Liver (tissue), 9 donors: Measurements from ENCODE around the gene TMPRSS12. TPM values are rescaled to one million over a fixed set of nuclear protein-coding genes. Genes with fewer than 3 reads are reported as not detected.
A peak's percentile ranks its signal among the peaks of the same experiment; 100 is the strongest.

Experiments
- DNase-seq: peaks from one replicate; pipeline ENCODE4 v3.0.0-alpha.2; 2017; ENCODE audit warnings: low spot score
- H3K27ac ChIP-seq, 2 donors: one replicate each; pipeline ENCODE4 v1.7.0; 2013; ENCODE audit warnings: inconsistent platforms in 2 of 2, low read length in 2 of 2, control low read depth in 1 of 2, low read depth in 1 of 2, mild to moderate bottlenecking in 1 of 2
- H3K27me3 ChIP-seq, 4 donors: one replicate each; pipeline versions ENCODE4 v1.6.1 to v1.7.0; 2013; ENCODE audit warnings: low read length in 3 of 4, inconsistent platforms in 1 of 4, mild to moderate bottlenecking in 1 of 4, moderate library complexity in 1 of 4; ENCODE audit not compliant: control insufficient read depth in 4 of 4, insufficient read depth in 4 of 4
- H3K36me3 ChIP-seq, 4 donors: one replicate each; pipeline versions ENCODE4 v1.6.1 to v1.7.0; 2013; ENCODE audit warnings: low read length in 3 of 4, mild to moderate bottlenecking in 3 of 4, low read depth in 1 of 4, moderate library complexity in 1 of 4; ENCODE audit not compliant: control insufficient read depth in 4 of 4, insufficient read depth in 3 of 4
- H3K4me1 ChIP-seq, 4 donors: one replicate each; pipeline versions ENCODE4 v1.6.1 to v1.7.0; 2013; ENCODE audit warnings: low read length in 3 of 4, mild to moderate bottlenecking in 3 of 4, moderate library complexity in 1 of 4; ENCODE audit not compliant: control insufficient read depth in 4 of 4, insufficient read depth in 4 of 4
- H3K4me3 ChIP-seq, 3 donors: one replicate each; pipeline versions ENCODE4 v1.6.1 to v1.7.0; 2013; ENCODE audit warnings: low read length in 3 of 3, control low read depth in 1 of 3, low read depth in 1 of 3, mild to moderate bottlenecking in 1 of 3
- H3K9ac ChIP-seq, 2 donors: one replicate each; pipeline ENCODE4 v1.7.0; 2013; ENCODE audit warnings: low read length in 2 of 2, mild to moderate bottlenecking in 2 of 2, moderate library complexity in 2 of 2, control low read depth in 1 of 2, low read depth in 1 of 2
- H3K9me3 ChIP-seq, 4 donors: one replicate each; pipeline versions ENCODE4 v1.6.1 to v1.7.0; 2013; ENCODE audit warnings: low read length in 3 of 4; ENCODE audit not compliant: control insufficient read depth in 4 of 4
- EGR1 ChIP-seq, 2 donors: IDR thresholded peaks; 2 replicates each; pipeline ENCODE4 v1.6.1; 2016 to 2018; ENCODE audit warnings: antibody characterized with exemption in 2 of 2, low read depth in 2 of 2
- FOXA1 ChIP-seq: IDR thresholded peaks from 2 replicates; pipeline ENCODE4 v1.6.1; 2016; ENCODE audit warnings: antibody characterized with exemption
- FOXA2 ChIP-seq: IDR thresholded peaks from 2 replicates; pipeline ENCODE4 v1.6.1; 2016; ENCODE audit warnings: antibody characterized with exemption
- GABPA ChIP-seq, 2 donors: IDR thresholded peaks in 1 of 2; conservative IDR thresholded peaks in 1 of 2; 2 replicates each; pipeline ENCODE4 v1.6.1; 2016; ENCODE audit warnings: antibody characterized with exemption in 2 of 2, mild to moderate bottlenecking in 1 of 2, moderate library complexity in 1 of 2
- HNF4A ChIP-seq, 2 donors: conservative IDR thresholded peaks; 2 replicates each; pipeline ENCODE4 v1.6.1; 2016; ENCODE audit warnings: antibody characterized with exemption in 2 of 2, mild to moderate bottlenecking in 2 of 2
- HNF4G ChIP-seq: IDR thresholded peaks from 2 replicates; pipeline ENCODE4 v1.6.1; 2016; ENCODE audit warnings: antibody characterized with exemption
- JUND ChIP-seq, 2 donors: IDR thresholded peaks; 2 replicates each; pipeline ENCODE4 v1.6.1; 2016; ENCODE audit warnings: antibody characterized with exemption in 2 of 2
- NR2F2 ChIP-seq: IDR thresholded peaks from 2 replicates; pipeline ENCODE4 v1.6.1; 2016; ENCODE audit warnings: antibody characterized with exemption
- RAD21 ChIP-seq, 2 donors: IDR thresholded peaks; 2 replicates each; pipeline ENCODE4 v1.6.1; 2016; ENCODE audit warnings: antibody characterized with exemption in 2 of 2, mild to moderate bottlenecking in 2 of 2
- RXRA ChIP-seq, 2 donors: IDR thresholded peaks; 2 replicates each; pipeline ENCODE4 v1.6.1; 2017 to 2018; ENCODE audit warnings: antibody characterized with exemption in 2 of 2, mild to moderate bottlenecking in 1 of 2
- SP1 ChIP-seq: IDR thresholded peaks from 2 replicates; pipeline ENCODE4 v1.6.1; 2018; ENCODE audit warnings: antibody characterized with exemption, mild to moderate bottlenecking
- TAF1 ChIP-seq: conservative IDR thresholded peaks from 2 replicates; pipeline ENCODE4 v1.6.1; 2016; ENCODE audit warnings: antibody characterized with exemption, mild to moderate bottlenecking
- YY1 ChIP-seq: IDR thresholded peaks from 2 replicates; pipeline ENCODE4 v1.6.1; 2016; ENCODE audit warnings: antibody characterized with exemption, mild to moderate bottlenecking
- WGBS: extraction: QIAGEN DNeasy Blood & Tissue Kit; methylation state at CpG from one replicate; pipeline ENCODE4 v1.1.7; 2013; 5-methylcytosine and 5-hydroxymethylcytosine counted together
- polyA plus RNA-seq, 2 donors: library from polyadenylated mRNA; stranded (reverse) in 1 of 2; unstranded in 1 of 2; fragments of 200-250 nt in 1 of 2; fragments of >200 nt in 1 of 2; fragmentation: Nextera tagmentation in 1 of 2; extraction: Ambion mirVana in 1 of 2; gene quantifications; one replicate each; pipeline versions ENCODE4 v1.2.1 to v1.2.3, GENCODE V29; 2013 to 2015
- total RNA-seq, 2 donors: library from RNA; depleted of rRNA; stranded (reverse); fragments of >200 nt; gene quantifications; one replicate each; pipeline ENCODE4 v1.2.3, GENCODE V29; 2014
- TF ChIP-seq, protein P1 (sequence below): fragments of 150-350 bp; IDR thresholded peaks from 2 replicates; pipeline ENCODE4 v1.5.1; 2017; ENCODE audit warnings: improper control_type of control experiment, low read depth, low read length; ENCODE audit not compliant: missing input control
- TF ChIP-seq, protein P2 (sequence below): IDR thresholded peaks from 2 replicates; pipeline ENCODE4 v1.6.1; 2016; ENCODE audit warnings: antibody characterized with exemption
- TF ChIP-seq, protein P3 (sequence below): IDR thresholded peaks from 2 replicates; pipeline ENCODE4 v1.6.1; 2016; ENCODE audit warnings: antibody characterized with exemption, mild to moderate bottlenecking
- TF ChIP-seq, protein P4 (sequence below): IDR thresholded peaks from 2 replicates; pipeline ENCODE4 v1.6.1; 2016; ENCODE audit warnings: antibody characterized with exemption
- donor health status: healthy.
- donor health status: healthy.
- donor health status: healthy.
- donor health status: healthy.
- donor health status: healthy.

The TMPRSS12 gene
- total and polyA plus RNA-seq, 4 donors = not detected

DNA sequence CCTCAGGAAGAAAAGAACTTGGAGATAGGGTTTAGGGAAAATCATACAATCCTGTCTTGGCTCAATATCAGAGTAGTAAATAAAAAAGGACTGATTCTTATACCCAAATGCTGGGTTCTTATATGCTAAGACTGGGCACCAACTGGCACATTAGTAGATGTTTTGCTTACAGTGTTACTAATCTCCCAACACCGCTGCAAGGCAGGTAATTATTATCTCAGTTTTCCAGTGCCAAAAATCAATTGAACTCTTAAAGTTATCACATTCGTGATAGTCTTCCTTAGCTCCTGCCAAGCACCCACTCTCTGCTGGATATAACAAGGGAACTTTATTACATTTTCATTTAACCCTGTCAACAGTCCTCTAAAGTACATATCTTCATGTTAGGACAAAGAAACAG lies 84.6 kb downstream of the TMPRSS12 start:
- peaks cover 8 to 66% (median 52%) of the 10 kb centered on the region in 4 donors for H3K4me1 ChIP-seq
- WGBS = 13% methylated on average over 2 of the region's 2 CpGs
- H3K9ac ChIP-seq = peak overlapping the region; percentile 10 to 99
- DNase-seq = no peak
- H3K4me3 ChIP-seq = peak overlapping the region; percentile 63 to 100 (median 90)
- H3K27me3 ChIP-seq = no peaks in the 10 kb centered on the region
- no peaks in the 10 kb centered on the region for H3K9me3 ChIP-seq
- H3K36me3 ChIP-seq = peaks cover 0 to 4% (median 1%) of the 10 kb centered on the region in 4 donors
- H3K27ac ChIP-seq = peak overlapping the region; percentile 68 to 69
- TF ChIP-seq, protein P1, sequence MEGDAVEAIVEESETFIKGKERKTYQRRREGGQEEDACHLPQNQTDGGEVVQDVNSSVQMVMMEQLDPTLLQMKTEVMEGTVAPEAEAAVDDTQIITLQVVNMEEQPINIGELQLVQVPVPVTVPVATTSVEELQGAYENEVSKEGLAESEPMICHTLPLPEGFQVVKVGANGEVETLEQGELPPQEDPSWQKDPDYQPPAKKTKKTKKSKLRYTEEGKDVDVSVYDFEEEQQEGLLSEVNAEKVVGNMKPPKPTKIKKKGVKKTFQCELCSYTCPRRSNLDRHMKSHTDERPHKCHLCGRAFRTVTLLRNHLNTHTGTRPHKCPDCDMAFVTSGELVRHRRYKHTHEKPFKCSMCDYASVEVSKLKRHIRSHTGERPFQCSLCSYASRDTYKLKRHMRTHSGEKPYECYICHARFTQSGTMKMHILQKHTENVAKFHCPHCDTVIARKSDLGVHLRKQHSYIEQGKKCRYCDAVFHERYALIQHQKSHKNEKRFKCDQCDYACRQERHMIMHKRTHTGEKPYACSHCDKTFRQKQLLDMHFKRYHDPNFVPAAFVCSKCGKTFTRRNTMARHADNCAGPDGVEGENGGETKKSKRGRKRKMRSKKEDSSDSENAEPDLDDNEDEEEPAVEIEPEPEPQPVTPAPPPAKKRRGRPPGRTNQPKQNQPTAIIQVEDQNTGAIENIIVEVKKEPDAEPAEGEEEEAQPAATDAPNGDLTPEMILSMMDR = no peak
- no peak for TF ChIP-seq GABPA (IDR thresholded peaks at IDR 0.05 in 1 of 2, conservative IDR thresholded peaks at IDR 0.05 in 1 of 2)
- TF ChIP-seq HNF4A (conservative IDR thresholded peaks at IDR 0.05) = peak in 1 of 2 donors; percentile 19
- peak; percentile 37 for TF ChIP-seq TAF1
- TF ChIP-seq EGR1 (IDR thresholded peaks at IDR 0.05; ENCODE audit: low read depth in 2 of 2) = peak in 1 of 2 donors; percentile 5
- TF ChIP-seq HNF4G = no peak
- TF ChIP-seq RXRA (IDR thresholded peaks at IDR 0.05) = peak in 1 of 2 donors; percentile 17
- no peak for TF ChIP-seq FOXA1
- TF ChIP-seq, protein P2, sequence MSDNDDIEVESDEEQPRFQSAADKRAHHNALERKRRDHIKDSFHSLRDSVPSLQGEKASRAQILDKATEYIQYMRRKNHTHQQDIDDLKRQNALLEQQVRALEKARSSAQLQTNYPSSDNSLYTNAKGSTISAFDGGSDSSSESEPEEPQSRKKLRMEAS = peak; percentile 20

DNA sequence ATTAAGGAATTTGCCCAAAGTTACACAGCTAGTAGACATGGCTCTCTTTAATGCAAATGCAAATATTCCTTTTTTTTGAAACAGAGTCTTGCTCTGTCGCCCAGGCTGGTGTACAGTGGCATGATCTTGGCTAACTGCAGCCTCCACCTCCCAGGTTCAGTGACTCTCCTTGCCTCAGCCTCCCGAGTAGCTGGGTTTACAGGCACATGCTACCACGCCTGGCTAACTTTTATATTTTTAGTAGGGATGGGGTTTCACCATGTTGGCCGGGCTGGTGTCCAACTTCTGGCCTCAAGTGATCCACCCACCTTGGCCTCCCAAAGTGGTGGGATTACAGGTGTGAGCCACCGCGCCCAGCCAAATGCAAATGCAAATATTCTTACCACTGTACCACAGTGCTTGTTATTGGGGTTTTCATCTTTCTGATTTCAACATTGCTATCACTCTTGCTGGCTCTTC lies 85.1 kb downstream of the TMPRSS12 start:
- no peak for TF ChIP-seq SP1
- no peak for TF ChIP-seq NR2F2
- no peak for TF ChIP-seq RAD21 (IDR thresholded peaks at IDR 0.05)
- no peak for TF ChIP-seq GABPA (IDR thresholded peaks at IDR 0.05 in 1 of 2, conservative IDR thresholded peaks at IDR 0.05 in 1 of 2)
- no peak for TF ChIP-seq HNF4A (conservative IDR thresholded peaks at IDR 0.05)
- no peak for TF ChIP-seq FOXA2
- TF ChIP-seq TAF1 = no peak
- no peak for TF ChIP-seq RXRA (IDR thresholded peaks at IDR 0.05)
- TF ChIP-seq FOXA1 = no peak
- no peak for TF ChIP-seq YY1
- no peak for TF ChIP-seq JUND (IDR thresholded peaks at IDR 0.05)
- TF ChIP-seq, protein P1 = no peak
- TF ChIP-seq, protein P2 = no peak
- TF ChIP-seq, protein P3, sequence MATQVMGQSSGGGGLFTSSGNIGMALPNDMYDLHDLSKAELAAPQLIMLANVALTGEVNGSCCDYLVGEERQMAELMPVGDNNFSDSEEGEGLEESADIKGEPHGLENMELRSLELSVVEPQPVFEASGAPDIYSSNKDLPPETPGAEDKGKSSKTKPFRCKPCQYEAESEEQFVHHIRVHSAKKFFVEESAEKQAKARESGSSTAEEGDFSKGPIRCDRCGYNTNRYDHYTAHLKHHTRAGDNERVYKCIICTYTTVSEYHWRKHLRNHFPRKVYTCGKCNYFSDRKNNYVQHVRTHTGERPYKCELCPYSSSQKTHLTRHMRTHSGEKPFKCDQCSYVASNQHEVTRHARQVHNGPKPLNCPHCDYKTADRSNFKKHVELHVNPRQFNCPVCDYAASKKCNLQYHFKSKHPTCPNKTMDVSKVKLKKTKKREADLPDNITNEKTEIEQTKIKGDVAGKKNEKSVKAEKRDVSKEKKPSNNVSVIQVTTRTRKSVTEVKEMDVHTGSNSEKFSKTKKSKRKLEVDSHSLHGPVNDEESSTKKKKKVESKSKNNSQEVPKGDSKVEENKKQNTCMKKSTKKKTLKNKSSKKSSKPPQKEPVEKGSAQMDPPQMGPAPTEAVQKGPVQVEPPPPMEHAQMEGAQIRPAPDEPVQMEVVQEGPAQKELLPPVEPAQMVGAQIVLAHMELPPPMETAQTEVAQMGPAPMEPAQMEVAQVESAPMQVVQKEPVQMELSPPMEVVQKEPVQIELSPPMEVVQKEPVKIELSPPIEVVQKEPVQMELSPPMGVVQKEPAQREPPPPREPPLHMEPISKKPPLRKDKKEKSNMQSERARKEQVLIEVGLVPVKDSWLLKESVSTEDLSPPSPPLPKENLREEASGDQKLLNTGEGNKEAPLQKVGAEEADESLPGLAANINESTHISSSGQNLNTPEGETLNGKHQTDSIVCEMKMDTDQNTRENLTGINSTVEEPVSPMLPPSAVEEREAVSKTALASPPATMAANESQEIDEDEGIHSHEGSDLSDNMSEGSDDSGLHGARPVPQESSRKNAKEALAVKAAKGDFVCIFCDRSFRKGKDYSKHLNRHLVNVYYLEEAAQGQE = no peak
- TF ChIP-seq, protein P4, sequence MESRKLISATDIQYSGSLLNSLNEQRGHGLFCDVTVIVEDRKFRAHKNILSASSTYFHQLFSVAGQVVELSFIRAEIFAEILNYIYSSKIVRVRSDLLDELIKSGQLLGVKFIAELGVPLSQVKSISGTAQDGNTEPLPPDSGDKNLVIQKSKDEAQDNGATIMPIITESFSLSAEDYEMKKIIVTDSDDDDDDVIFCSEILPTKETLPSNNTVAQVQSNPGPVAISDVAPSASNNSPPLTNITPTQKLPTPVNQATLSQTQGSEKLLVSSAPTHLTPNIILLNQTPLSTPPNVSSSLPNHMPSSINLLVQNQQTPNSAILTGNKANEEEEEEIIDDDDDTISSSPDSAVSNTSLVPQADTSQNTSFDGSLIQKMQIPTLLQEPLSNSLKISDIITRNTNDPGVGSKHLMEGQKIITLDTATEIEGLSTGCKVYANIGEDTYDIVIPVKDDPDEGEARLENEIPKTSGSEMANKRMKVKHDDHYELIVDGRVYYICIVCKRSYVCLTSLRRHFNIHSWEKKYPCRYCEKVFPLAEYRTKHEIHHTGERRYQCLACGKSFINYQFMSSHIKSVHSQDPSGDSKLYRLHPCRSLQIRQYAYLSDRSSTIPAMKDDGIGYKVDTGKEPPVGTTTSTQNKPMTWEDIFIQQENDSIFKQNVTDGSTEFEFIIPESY = no peak
- WGBS = 39% methylated on average over 6 of the region's 6 CpGs
- Histone ChIP-seq H3K9ac (peak overlapping the region; percentile 57 to 99), H3K36me3 (peaks cover 0 to 4% (median 1%) of the 10 kb centered on the region in 4 donors), H3K4me3 (peak overlapping the region; percentile 63 to 100 (median 90)), H3K9me3 (no peaks in the 10 kb centered on the region), H3K27me3 (no peaks in the 10 kb centered on the region), H3K27ac (peak overlapping the region; percentile 17 to 69), H3K4me1 (peaks cover 8 to 68% (median 52%) of the 10 kb centered on the region in 4 donors)
- DNase-seq = no peak
